Measurements from ENCODE around the gene LCE3C.

The LCE3C gene

GRCh38 chr1:152623203-152623844, 23.3 kb downstream of the LCE3C start:
- Histone ChIP-seq H3K4me2 (no peak overlapping the region), H3K36me3 (ENCODE audit: insufficient read depth) (no peaks in the 10 kb centered on the region), H3K27ac (no peak overlapping the region), H2AFZ (ENCODE audit: low read depth) (no peak overlapping the region), H3K4me3 (IDR thresholded peaks at IDR 0.05; ENCODE audit: insufficient read depth, low read depth, low read length) (no peak overlapping the region), H3K9ac (no peak overlapping the region), H3K4me1 (ENCODE audit: low read depth, poor library complexity, severe bottlenecking) (no peaks in the 10 kb centered on the region), H4K20me1 (ENCODE audit: insufficient read depth) (no peaks in the 10 kb centered on the region), H3K79me2 (ENCODE audit: insufficient read depth, low read depth) (no peaks in the 10 kb centered on the region), H3K27me3 (ENCODE audit: insufficient read depth, low read depth) (no peaks in the 10 kb centered on the region)
- TF ChIP-seq, protein P1, sequence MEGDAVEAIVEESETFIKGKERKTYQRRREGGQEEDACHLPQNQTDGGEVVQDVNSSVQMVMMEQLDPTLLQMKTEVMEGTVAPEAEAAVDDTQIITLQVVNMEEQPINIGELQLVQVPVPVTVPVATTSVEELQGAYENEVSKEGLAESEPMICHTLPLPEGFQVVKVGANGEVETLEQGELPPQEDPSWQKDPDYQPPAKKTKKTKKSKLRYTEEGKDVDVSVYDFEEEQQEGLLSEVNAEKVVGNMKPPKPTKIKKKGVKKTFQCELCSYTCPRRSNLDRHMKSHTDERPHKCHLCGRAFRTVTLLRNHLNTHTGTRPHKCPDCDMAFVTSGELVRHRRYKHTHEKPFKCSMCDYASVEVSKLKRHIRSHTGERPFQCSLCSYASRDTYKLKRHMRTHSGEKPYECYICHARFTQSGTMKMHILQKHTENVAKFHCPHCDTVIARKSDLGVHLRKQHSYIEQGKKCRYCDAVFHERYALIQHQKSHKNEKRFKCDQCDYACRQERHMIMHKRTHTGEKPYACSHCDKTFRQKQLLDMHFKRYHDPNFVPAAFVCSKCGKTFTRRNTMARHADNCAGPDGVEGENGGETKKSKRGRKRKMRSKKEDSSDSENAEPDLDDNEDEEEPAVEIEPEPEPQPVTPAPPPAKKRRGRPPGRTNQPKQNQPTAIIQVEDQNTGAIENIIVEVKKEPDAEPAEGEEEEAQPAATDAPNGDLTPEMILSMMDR (conservative IDR thresholded peaks at IDR 0.05; ENCODE audit: low read depth, low read length) = peak; percentile 54

- Histone ChIP-seq H3K4me3 (IDR thresholded peaks at IDR 0.05; ENCODE audit: insufficient read depth, low read depth, low read length) (no peak overlapping the region), H3K4me2 (no peak overlapping the region), H3K4me1 (ENCODE audit: low read depth, poor library complexity, severe bottlenecking) (no peaks in the 10 kb centered on the region), H3K36me3 (ENCODE audit: insufficient read depth) (no peaks in the 10 kb centered on the region), H3K9ac (no peak overlapping the region), H3K79me2 (ENCODE audit: insufficient read depth, low read depth) (no peaks in the 10 kb centered on the region), H3K27me3 (ENCODE audit: insufficient read depth, low read depth) (no peaks in the 10 kb centered on the region), H4K20me1 (ENCODE audit: insufficient read depth) (no peaks in the 10 kb centered on the region), H3K27ac (no peak overlapping the region), H2AFZ (ENCODE audit: low read depth) (no peak overlapping the region)
- TF ChIP-seq, protein P1 (conservative IDR thresholded peaks at IDR 0.05; ENCODE audit: low read depth, low read length) = no peak
These were observed 26.7 kb downstream of the LCE3C start for GRCh38 chr1:152626744-152627143.

- no peak overlapping the region for H3K4me2 ChIP-seq
- no peaks in the 10 kb centered on the region for H3K27me3 ChIP-seq (ENCODE audit: insufficient read depth, low read depth)
- TF ChIP-seq, protein P1 (conservative IDR thresholded peaks at IDR 0.05; ENCODE audit: low read depth, low read length) = no peak
- H2AFZ ChIP-seq (ENCODE audit: low read depth) = no peak overlapping the region
- no peaks in the 10 kb centered on the region for H3K36me3 ChIP-seq (ENCODE audit: insufficient read depth)
- H3K79me2 ChIP-seq (ENCODE audit: insufficient read depth, low read depth) = no peaks in the 10 kb centered on the region
- no peak overlapping the region for H3K27ac ChIP-seq
- H3K4me1 ChIP-seq (ENCODE audit: low read depth, poor library complexity, severe bottlenecking) = no peaks in the 10 kb centered on the region
- H3K4me3 ChIP-seq (IDR thresholded peaks at IDR 0.05; ENCODE audit: insufficient read depth, low read depth, low read length) = no peak overlapping the region
- no peak overlapping the region for H3K9ac ChIP-seq
- H4K20me1 ChIP-seq (ENCODE audit: insufficient read depth) = no peaks in the 10 kb centered on the region
These were observed 30.6 kb downstream of the LCE3C start for GRCh38 chr1:152630596-152630995.

- Histone ChIP-seq H3K9ac (no peak overlapping the region), H3K4me2 (no peak overlapping the region), H3K79me2 (ENCODE audit: insufficient read depth, low read depth) (no peaks in the 10 kb centered on the region), H3K27me3 (ENCODE audit: insufficient read depth, low read depth) (no peaks in the 10 kb centered on the region), H3K27ac (no peak overlapping the region), H3K36me3 (ENCODE audit: insufficient read depth) (no peaks in the 10 kb centered on the region), H3K4me1 (ENCODE audit: low read depth, poor library complexity, severe bottlenecking) (no peaks in the 10 kb centered on the region), H4K20me1 (ENCODE audit: insufficient read depth) (no peaks in the 10 kb centered on the region), H2AFZ (ENCODE audit: low read depth) (no peak overlapping the region), H3K4me3 (IDR thresholded peaks at IDR 0.05; ENCODE audit: insufficient read depth, low read depth, low read length) (no peak overlapping the region)
- TF ChIP-seq, protein P1 (conservative IDR thresholded peaks at IDR 0.05; ENCODE audit: low read depth, low read length) = no peak
These were observed 40.3 kb downstream of the LCE3C start for GRCh38 chr1:152640351-152640750.

Data from KMS-11 (cell line).